ENCODE results near the gene HOXD12. TPM values are rescaled to one million over a fixed set of nuclear protein-coding genes. Genes with fewer than 3 reads are reported as not detected.
A peak's percentile ranks its signal among the peaks of the same experiment; 100 is the strongest.

The HOXD12 gene
- total and polyA plus RNA-seq, 2 donors = 0.09 to 2.2 TPM

- WGBS = 6% methylated on average over 40 of the region's 40 CpGs
- H3K27ac ChIP-seq (ENCODE audit: low read depth) = no peak overlapping the region
- H3K4me3 ChIP-seq (ENCODE audit: low read depth, low read length) = no peak overlapping the region
- no peaks in the 10 kb centered on the region for H3K4me1 ChIP-seq (ENCODE audit: insufficient read depth)
- no peak for DNase-seq (ENCODE audit: extremely low spot score)
- H3K36me3 ChIP-seq (ENCODE audit: insufficient read depth) = no peaks in the 10 kb centered on the region
These were observed 14.3 kb upstream of the HOXD12 start for GRCh38 chr2:176085120-176085788.

DNA sequence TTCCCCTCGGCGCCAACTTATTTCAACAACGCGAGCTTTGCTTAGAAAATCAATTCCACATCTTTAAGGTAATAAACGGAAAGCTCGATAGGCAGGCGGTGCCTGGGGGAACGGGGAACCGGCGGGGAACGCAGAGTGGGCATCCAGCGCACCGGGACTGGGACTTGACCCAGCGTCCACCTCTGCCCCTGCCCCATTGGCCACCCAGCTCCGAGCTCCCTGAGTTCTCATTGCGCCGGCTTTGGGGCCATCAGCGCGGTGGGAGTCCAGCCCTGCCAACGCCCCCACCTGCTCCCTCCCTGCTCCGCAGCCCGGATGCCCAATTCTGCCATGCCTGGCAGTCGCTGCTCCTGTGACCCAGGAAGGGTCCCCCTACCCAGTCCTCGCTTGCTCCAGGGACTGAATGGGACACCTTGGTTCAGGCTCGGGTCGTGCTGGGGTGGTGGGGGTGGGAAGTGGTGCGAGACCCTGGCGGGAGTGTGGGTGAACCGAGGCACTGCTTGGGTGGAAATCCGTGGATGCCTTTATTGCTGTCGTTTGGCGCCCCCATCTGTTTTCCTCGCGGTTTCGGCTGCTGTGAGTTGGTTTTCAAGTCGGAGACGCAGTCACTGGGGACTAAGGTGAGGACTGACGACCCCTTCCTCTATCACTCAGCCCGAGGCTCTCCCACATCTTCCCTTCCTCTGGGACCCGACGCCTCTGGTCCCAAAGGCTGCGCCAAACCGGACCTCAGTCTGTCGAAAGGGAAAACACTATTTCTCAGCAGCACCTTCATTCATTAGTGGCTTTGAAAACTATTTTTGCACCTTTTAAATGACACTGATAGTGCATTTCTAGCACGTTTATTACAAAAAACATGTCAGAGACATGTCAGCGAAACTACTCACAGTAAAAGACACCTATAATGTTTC is 13.5 kb upstream of the HOXD12 start:
- WGBS = 5% methylated on average over 46 of the region's 46 CpGs
- DNase-seq (ENCODE audit: extremely low spot score) = no peak
- H3K4me3 ChIP-seq (ENCODE audit: low read depth, low read length) = no peak overlapping the region
- H3K36me3 ChIP-seq (ENCODE audit: insufficient read depth) = no peaks in the 10 kb centered on the region
- H3K27ac ChIP-seq (ENCODE audit: low read depth) = no peak overlapping the region
- no peaks in the 10 kb centered on the region for H3K4me1 ChIP-seq (ENCODE audit: insufficient read depth)

DNA sequence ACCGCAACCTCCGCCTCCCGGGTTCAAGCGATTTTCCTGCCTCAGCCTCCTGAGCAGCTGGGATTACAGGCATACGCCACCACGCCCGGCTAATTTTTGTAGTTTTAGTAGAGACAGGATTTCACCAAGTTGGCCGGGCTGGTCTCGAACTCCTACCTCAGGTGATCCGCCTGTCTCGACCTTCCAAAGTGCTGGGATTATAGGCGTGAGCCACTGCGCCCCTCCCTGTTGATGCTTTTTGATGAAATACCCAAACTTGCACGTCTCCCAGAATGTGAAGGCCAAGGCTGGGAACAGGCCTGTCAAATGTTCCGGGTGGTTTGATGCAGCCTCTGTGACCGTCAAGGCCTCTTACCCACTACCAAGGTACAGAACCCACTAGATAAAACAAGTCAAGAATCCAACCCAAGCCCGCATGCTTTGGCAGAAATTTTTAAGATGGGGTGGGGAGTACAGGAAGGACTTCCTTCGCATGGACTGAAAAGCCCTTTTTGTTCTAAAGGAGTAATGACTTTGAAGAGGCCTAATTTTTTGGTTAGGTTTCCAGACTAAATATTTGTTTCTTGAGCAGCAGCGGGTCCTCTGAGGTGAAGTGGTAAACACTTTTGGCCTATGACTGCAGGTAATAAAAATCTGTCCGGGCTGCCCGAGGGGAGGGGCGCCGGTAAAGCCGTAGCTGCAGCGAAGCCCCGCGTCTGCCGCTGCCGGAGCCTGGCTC is 12.1 kb upstream of the HOXD12 start:
- 64% methylated on average over 29 of the region's 29 CpGs for WGBS
- no peaks in the 10 kb centered on the region for H3K4me1 ChIP-seq (ENCODE audit: insufficient read depth)
- H3K27ac ChIP-seq (ENCODE audit: low read depth) = no peak overlapping the region
- no peaks in the 10 kb centered on the region for H3K36me3 ChIP-seq (ENCODE audit: insufficient read depth)
- H3K4me3 ChIP-seq (ENCODE audit: low read depth, low read length) = no peak overlapping the region
- DNase-seq (ENCODE audit: extremely low spot score) = no peak

DNA sequence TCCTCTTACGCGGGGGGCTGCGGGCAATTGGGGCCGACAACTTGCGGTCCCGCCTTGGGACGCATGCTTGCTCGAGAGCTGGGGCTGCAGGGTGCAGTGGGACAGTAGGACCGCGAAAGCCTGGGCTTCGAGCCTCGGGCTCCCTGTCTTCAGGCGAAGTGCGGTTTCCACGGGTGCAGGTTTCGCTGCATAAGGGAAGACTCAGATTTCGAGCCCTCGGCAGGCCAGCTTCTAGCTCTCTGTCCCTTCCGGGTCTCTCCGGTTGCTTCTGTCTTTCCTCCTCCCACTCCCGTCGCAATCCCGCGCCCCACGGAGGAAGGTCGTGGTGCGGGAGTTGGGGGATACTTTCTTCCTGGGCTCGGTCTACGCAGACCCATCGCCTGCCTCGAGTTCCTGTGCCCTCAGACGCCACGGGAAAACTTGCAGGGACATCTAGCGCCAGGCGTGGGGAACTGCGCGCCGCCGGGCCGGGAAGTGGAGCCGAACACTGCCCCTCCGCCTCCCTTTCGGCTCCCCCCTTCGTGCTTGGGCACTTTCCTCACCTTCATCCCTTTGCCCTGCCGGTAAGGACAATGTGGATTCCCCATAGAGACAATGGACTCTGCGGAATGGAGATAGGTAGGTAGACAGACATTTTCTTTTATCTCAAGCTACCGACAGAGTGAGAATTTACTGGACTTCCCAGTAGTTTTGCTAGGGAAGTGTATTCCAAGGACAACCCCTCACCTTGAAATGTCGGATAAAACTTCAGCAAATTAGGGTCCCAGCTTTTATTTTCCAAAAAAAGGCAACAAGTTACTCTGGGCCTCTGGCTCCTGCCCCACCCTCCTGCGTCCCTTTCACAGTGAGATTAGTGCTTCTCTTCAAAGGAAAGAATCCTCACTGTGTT is 11.3 kb upstream of the HOXD12 start:
- WGBS = 11% methylated on average over 49 of the region's 49 CpGs
- H3K27ac ChIP-seq (ENCODE audit: low read depth) = no peak overlapping the region
- no peaks in the 10 kb centered on the region for H3K4me1 ChIP-seq (ENCODE audit: insufficient read depth)
- H3K4me3 ChIP-seq (ENCODE audit: low read depth, low read length) = no peak overlapping the region
- DNase-seq (ENCODE audit: extremely low spot score) = no peak
- no peaks in the 10 kb centered on the region for H3K36me3 ChIP-seq (ENCODE audit: insufficient read depth)

DNA sequence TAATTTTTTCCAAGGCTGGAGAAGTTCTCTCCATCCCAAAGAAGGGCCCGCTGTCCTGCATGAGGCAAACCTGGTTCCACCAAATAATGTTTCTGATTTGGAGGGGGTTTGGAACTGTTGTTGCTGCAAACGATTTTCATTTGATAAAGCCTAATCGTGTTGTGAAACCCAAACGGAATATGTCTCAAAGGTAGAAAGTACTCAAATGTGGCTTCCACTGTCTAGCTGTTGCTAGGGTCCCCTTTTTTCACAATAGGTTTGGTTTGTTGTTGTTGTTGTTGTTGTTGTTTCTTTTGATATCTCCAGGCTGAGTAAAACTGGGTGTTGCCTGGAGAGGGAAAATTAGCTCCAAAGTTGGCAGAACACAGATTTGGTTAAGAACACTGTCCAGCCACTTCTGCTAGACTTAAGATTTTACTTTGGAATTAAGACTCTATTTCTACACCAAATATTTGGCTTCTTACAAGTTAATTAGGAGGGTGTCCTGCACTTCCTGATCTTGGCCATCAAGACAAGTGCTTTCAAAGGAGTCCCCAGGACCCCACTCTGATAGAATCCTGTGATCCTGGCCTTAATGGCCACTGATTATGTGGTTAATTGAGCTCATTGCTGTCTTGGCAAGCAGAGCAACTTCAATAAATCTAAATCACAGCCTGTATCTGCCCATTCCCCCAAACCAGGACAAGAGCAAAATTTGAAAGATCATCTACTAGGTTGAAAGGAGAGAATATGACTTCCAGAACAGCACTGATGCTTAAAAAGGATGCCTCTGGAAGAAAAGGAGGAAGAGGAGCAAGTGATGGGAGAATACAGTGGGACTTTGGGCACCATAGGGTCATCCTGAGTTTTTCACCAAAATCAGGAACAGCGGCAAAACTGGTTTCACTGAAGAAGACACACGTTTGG is 10.4 kb upstream of the HOXD12 start:
- no peaks in the 10 kb centered on the region for H3K4me1 ChIP-seq (ENCODE audit: insufficient read depth)
- no peak overlapping the region for H3K4me3 ChIP-seq (ENCODE audit: low read depth, low read length)

DNA sequence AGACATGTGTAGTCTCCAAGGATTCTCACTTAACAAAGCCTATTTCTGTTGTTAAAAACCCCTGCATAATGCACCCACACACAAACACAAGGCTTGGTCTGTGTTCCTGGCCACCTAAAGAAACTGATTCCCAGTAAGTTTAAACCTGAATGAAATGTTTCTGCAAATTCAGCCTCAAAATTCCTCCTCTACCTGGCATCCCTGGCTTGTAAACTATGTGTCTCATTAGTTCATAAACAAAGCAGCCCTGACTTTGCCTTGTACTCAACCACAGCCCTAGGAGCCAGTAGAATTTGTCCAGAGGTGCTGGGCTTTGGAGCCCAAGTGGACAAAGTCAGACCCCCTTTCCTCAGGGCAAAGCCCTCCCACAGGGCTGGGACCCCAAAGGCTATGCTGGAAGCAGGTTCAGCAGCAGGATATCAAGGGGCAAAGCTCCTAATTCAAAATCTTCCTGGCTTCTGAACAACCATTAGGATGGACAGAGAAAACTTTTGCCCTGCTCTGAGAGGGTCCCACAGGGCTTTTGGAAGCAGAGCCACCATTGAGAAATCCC is 9.7 kb upstream of the HOXD12 start:
- DNase-seq (ENCODE audit: extremely low spot score) = no peak
- no peaks in the 10 kb centered on the region for H3K4me1 ChIP-seq (ENCODE audit: insufficient read depth)
- H3K27ac ChIP-seq (ENCODE audit: low read depth) = no peak overlapping the region

More for the DNA sequence above, 10.4 kb upstream of the HOXD12 start:
- WGBS = 58% methylated on average over 6 of the region's 6 CpGs
- no peaks in the 10 kb centered on the region for H3K36me3 ChIP-seq (ENCODE audit: insufficient read depth)
- H3K27ac ChIP-seq (ENCODE audit: low read depth) = no peak overlapping the region
- DNase-seq (ENCODE audit: extremely low spot score) = no peak

GRCh38 chr2:176090862-176091261 is 8.7 kb upstream of the HOXD12 start:
- no peaks in the 10 kb centered on the region for H3K4me1 ChIP-seq (ENCODE audit: insufficient read depth)
- no peak overlapping the region for H3K4me3 ChIP-seq (ENCODE audit: low read depth, low read length)
- 68% methylated on average over 5 of the region's 5 CpGs for WGBS
- no peak for DNase-seq (ENCODE audit: extremely low spot score)
- no peaks in the 10 kb centered on the region for H3K36me3 ChIP-seq (ENCODE audit: insufficient read depth)
- H3K27ac ChIP-seq (ENCODE audit: low read depth) = no peak overlapping the region

More for the DNA sequence above, 9.7 kb upstream of the HOXD12 start:
- Histone ChIP-seq H3K4me3 (ENCODE audit: low read depth, low read length) (no peak overlapping the region), H3K36me3 (ENCODE audit: insufficient read depth) (no peaks in the 10 kb centered on the region)

- Histone ChIP-seq H3K27ac (ENCODE audit: low read depth) (no peak overlapping the region), H3K4me1 (ENCODE audit: insufficient read depth) (no peaks in the 10 kb centered on the region), H3K4me3 (ENCODE audit: low read depth, low read length) (no peak overlapping the region), H3K36me3 (ENCODE audit: insufficient read depth) (no peaks in the 10 kb centered on the region)
- WGBS = 62% methylated on average over 31 of the region's 31 CpGs
- no peak for DNase-seq (ENCODE audit: extremely low spot score)
These were observed 8.0 kb upstream of the HOXD12 start for GRCh38 chr2:176091329-176092258.

DNA sequence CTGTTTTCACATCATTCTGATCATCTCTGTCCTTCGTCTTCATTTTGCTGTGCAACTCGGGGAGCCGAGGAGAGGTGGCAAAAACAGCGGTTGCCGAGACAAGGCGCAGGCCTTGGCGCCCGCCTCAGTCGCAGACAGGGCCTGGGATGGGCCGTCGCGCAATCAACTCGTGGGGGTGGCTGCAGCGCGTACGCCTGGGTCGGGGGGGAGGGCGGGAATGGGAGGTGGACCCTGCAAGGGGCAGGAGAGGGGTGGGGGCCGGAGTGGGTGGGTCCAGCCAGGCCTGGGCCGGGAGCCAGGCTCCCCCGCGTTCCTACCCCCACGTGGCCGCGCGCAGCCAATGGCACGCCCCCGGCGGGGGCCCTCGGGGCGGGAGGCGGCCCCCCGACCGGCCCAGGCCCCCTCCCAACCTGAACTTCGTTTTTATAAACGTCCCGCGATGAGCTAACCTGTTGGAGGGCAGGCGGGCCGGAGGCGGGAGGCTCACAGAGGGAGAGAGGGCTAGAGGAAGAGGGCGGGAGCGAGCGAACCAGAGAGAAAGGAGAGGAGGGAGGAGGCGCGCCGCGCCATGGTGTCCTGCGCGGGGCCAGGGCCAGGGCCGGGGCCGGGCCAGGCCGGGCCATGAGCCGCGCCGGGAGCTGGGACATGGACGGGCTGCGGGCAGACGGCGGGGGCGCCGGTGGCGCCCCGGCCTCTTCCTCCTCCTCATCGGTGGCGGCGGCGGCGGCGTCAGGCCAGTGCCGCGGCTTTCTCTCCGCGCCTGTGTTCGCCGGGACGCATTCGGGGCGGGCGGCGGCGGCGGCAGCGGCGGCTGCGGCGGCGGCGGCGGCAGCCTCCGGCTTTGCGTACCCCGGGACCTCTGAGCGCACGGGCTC is 7.1 kb upstream of the HOXD12 start, which contains the start of gene HOXD13:
Gene HOXD13 (plus strand): TSS at position 452 of the 875 bp plus-strand sequence. CDS start 170 bp downstream, at position 622.
- Histone ChIP-seq H3K4me3 (ENCODE audit: low read depth, low read length) (peak within 1 kb of the TSS; percentile 35), H3K27ac (ENCODE audit: low read depth) (no peak within 1 kb of the TSS), H3K36me3 (ENCODE audit: insufficient read depth) (no peaks in the 10 kb centered on the region), H3K4me1 (ENCODE audit: insufficient read depth) (peaks cover 2% of the 10 kb centered on the region)
- no peak for DNase-seq (ENCODE audit: extremely low spot score)
- 2% methylated on average over 93 of the region's 95 CpGs for WGBS

- Histone ChIP-seq H3K36me3 (ENCODE audit: insufficient read depth) (no peaks in the 10 kb centered on the region), H3K4me3 (ENCODE audit: low read depth, low read length) (peak overlapping the region; percentile 35), H3K27ac (ENCODE audit: low read depth) (no peak overlapping the region), H3K4me1 (ENCODE audit: insufficient read depth) (peaks cover 2% of the 10 kb centered on the region)
- 6% methylated on average over 53 of the region's 53 CpGs for WGBS
- DNase-seq (ENCODE audit: extremely low spot score) = no peak
These were observed 6.3 kb upstream of the HOXD12 start for GRCh38 chr2:176093145-176093897.
